Stimulated activated CD4-positive, alpha-beta T cell treated with anti-CD3 and anti-CD28 coated beads, TNF-alpha, amount 100 ng/mL, for 24 hours (primary cell): Measurements from ENCODE around the gene PPDPF.
"Not testable (repeated sequence)": the region's sequence is repeated elsewhere in the genome, so short reads cannot be mapped to it uniquely, and the experiment has no call there.

Source experiments
- DNase-seq, 3 experiments: peaks; one replicate each; pipeline ENCODE4 v3.0.0-alpha.2; 2020; ENCODE audit warnings: low read depth in 3 of 3

PPDPF gene

DNA sequence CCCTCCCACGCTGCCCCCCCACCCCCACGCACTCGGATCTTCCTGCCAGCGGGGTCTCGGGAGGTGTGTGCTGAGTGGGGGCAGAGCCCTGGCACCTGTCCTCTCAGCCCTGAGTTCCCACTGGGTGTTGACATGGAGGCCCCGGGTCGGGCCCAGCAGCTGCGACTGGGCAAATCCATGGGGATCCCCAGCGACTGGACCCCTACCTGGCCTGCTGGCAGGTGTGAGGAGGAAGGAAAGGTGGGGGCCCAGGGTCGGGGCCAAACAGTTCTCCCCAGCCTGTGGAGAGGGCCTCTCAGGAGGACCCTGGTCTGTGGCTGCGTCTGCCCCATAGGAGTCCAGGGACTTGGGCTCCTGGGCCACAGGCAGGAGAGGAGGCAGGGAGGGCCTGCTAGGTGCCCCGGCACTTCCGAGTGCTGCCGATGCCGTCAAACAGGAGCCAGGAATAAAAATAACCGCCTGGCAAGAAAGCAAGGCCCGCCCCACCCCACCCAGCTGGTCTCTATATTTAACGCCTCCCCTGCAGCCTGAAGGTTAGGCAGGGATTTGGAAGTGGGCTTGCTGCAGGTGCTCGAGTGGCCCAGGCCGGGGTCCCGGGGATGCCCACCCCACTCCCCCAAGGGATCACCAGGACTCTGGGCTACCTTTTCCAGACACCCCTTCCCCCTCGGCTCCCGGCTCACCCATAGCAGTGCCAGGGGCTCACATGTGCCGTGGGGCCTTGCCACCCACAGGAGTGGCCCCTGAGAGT, 20.2 kb upstream of the PPDPF start:
- DNase-seq, result no peak

DNA sequence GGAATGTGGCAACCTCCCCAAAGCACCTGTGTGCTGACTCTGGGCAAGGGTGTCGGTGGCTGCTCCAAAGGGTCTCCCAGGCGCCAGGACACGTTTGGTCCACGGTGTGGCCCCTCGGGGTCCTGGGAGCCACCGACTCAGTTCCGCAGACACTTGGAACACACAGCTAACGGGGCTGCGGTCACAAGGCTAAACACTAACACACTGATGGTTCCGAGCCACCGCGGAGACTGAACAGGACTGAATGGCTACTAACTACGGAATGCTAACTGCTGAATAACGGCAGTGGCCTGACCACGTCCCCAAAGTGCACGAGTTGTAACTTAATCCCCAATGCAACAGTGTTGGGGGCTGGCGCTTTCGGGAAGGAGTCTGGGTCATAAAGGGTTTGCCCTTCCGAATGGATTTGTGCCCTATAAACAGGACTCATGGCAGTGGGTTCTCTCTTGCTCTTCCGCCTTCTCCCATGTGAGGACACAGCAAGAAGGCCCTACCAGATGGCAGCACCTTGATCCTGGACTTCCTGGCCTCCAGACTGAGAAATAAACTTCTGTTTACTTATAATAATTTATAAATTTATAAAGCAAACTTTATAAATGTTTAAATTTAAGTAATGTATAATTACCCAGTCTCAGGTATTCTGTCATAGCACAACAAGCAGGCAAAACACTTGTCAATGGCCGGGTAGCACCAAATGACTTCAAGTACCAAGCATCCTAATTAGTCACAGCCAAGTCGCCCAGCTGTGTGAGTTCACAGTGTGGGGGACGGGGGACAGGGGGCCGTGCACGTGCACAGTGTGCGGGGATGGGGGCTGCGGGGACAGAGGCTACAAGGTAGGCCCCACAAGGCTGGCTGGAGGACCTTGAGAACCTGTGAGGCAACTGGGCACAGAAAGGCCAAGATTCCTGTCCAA, 19.4 kb upstream of the PPDPF start:
- no peak for DNase-seq

- DNase-seq, result no peak
These were observed 18.5 kb upstream of the PPDPF start for GRCh38 chr20:63501818-63502670.

GRCh38 chr20:63502671-63503172, 17.8 kb upstream of the PPDPF start:
- no peak for DNase-seq

- DNase-seq, result no peak
These were observed 17.0 kb upstream of the PPDPF start for GRCh38 chr20:63503524-63503923.

GRCh38 chr20:63504642-63505041, 15.9 kb upstream of the PPDPF start:
- DNase-seq, result no peak

- no peak for DNase-seq
These were observed 15.3 kb upstream of the PPDPF start for GRCh38 chr20:63505281-63505680.

- DNase-seq, result no peak
These were observed 14.8 kb upstream of the PPDPF start for GRCh38 chr20:63505723-63506122.

DNA sequence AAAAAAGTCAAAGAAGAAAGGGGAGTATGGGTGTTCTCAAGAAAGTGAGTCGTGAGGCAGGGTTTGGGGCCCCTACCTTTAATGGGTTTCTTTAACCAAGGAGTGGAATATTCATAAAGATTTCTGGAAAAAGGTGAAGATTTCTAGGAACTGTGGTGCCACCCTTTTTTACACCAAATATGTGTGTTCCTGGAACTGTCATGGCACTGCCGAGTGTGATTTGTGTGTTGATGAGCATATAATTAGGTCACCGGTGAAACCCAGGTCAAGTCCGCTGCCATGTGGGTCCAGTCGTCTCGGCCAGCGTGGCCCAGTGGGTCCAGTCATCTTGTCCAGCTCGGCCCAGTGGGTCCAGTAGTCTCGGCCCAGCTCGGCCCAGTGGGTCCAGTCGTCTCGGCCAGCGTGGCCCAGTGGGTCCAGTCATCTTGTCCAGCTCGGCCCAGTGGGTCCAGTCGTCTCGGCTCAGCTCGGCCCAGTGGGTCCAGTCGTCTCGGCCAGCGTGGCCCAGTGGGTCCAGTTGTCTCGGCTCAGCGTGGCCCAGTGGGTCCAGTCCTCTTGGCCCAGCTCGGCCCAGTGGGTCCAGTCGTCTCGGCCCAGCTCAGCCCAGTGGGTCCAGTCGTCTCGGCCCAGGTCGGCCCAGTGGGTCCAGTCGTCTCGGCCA, 13.4 kb upstream of the PPDPF start:
- DNase-seq, result no peak

- DNase-seq, result no peak
These were observed 12.3 kb upstream of the PPDPF start for GRCh38 chr20:63508072-63508768.

DNA sequence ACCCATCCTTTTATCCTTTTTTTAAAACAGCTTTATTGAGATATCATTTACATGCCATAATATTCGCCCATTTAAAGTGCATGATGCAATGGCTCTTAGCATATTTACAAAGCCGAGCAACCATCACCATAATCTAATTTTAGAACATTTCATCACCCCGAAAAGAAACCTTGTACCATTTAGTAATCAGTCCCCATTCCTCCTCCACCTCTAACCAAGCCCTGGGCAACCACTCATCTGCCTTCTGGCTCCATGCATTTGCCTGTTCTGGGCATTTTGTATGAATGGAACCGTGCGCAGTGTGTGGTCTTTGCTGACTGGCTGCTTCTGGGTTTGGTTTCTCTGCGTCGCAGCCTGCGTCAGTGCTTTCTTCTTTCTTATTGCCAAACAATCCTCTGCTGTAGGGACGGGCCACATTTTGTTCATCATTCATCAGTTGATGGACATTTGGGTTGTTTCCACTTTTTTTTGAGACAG, 11.4 kb upstream of the PPDPF start:
- no peak for DNase-seq

DNA sequence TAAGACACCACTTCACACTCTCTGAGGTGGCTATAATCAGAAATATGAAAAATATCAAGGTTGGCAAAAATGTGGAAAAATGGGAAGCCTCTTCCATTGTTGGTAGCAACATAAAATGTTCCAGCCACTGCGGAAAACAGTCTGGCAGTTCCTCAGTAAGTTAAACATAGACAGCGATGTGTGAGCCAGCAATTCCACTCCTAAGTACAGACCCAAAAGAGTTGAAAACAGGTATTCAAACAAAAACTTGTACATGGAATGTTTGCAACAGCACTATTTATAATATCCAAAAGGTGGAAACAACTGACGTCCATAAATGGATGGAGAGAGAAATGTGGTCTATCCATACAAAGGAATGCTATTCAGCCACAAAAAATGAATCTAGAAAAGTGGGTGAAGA, 7.4 kb upstream of the PPDPF start:
- no peak for DNase-seq

DNA sequence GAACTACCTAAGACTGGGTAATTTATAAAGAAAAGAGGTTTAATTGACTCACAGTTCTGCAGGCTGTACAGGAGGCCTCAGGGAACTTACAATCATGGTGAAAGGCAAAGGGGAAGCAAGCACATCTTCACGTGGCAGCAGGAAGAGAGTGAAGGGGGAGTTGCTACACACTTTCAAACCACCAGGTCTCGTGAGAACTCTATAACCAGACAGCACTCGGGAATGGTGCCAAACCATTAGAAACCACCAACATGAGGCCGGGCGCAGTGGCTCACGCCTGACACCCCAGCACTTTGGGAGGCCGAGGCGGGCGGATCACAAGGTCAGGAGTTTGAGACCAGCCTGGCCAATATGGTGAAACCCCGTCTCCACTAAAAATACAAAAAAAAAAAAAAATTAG, 6.0 kb upstream of the PPDPF start:
- DNase-seq, result not testable (repeated sequence)

- no peak for DNase-seq
These were observed 2.9 kb upstream of the PPDPF start for GRCh38 chr20:63517376-63518309.

DNA sequence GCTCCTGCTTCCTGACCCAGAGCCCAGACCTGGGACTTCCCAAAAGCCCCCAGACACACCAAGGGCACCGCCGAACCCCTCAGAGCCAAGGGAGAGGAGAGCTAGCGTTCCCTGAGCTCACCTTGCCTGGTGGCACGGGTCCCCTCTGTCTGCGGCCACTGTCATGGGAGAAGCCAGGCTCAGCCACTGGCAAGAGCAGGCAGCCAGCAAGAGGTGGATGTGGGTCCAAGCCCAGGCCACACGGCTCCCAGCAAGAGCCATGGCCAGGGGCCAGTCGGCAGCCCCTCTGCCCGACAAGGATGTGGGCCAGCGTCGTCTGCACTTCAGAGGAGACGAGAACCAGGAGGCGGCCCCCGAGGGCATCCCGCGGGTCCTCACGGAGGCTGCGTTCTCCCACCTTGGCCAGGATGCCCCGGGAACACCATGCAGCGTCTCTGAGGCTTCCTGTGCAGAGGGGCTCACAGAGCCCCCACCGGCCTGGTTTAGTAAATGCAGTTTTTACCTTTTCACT, 2.2 kb upstream of the PPDPF start:
- no peak for DNase-seq

DNA sequence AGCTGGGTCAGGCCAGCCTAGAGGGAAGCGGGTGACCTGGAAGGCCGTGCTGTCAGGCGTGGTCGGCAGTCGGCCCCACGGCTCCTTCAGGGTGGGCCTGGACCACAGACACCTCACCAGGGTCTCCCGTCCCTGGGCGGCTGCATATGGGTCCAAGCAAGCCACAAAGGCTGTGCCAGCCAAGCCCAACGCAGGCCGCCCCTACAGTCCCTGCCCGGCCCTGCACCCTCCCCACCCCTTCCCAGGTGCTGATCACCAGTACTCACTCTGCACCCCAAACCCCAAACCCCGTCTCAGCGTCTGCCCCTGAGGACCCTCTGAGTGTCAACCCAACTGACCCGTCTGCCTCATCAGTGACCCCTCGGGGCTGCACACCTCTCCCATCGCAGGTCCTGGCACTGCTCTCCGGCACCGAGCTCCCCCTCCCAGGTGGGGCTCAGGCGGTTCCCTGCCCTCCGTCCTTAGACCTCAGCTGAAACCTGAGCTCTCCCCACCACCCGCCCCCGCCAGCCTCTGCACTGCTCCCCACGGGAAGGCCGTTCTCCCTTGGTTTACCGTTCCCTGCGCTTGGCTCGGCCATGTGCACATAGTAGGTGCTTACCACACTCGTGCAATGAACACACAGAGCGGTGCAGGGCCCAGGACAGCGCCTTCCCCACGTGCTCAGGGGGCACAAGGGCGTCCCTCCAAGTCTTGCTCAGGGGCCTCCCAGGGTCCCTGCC, 1.5 kb upstream of the PPDPF start:
- no peak for DNase-seq

GRCh38 chr20:63519668-63520503, 679 bp upstream of the PPDPF start:
- DNase-seq, result peak in 2 of 3 experiments; percentile 31 to 68
